NCI-H226 (cell line): ENCODE data around the gene P3H4.
"Not testable (repeated sequence)": the region's sequence is repeated elsewhere in the genome, so short reads cannot be mapped to it uniquely, and the experiment has no call there.

Experiments used
- DNase-seq: peaks from one replicate; pipeline ENCODE4 v3.0.0-alpha.2; 2015

P3H4 gene

GRCh38 chr17:41792845-41793783 is 18.6 kb downstream of the P3H4 start:
- peak; percentile 88 for DNase-seq

GRCh38 chr17:41787021-41787418 is 24.7 kb downstream of the P3H4 start:
- DNase-seq: no peak

GRCh38 chr17:41786227-41787020 is 25.3 kb downstream of the P3H4 start, which contains the start of gene JUP:
Gene JUP, minus strand, starts transcription at chr17:41786711. Its CDS starts 14,857 bp downstream, at chr17:41771854.
- peak; percentile 100 for DNase-seq

- DNase-seq: no peak
Observed at GRCh38 chr17:41785859-41786226, 25.9 kb downstream of the P3H4 start.

DNA sequence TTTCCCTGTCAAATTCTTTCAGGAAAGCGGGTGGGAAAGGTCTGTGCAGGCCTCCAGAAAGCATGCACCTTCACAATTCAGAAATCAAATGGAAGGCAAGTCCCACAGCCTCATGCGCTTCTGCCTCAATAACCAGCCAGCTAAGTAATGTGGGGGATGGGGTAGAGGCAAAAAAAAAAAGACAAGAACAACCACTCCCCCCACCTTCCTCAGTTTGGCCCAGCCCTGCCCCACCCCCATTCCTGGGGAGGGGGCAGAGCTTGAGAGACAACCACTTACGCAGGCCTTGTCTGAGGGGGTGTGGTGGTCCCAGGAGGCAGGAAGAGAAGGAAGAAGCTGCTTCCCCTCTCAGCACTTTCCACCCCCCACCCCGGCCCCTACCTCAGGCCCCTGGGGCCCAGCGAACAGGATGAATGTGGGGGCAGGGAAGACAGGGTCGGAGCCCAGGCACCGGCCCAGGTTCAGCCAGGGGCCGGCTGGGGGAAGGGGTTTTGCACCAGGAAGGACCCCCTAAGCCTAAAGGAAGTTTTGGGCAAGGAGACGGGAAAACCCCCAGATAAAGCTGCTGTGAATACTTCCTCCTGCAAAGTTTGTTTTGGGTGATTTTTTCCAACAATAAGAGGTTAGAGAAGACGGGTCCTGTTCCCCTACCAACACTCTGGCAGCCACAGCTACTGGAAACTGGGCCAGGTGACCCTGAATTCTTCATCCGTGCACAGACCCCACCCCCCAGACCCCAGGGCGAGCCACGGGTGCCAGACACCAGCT is 26.5 kb downstream of the P3H4 start:
- DNase-seq: no peak

- DNase-seq: peak; percentile 72
Observed at GRCh38 chr17:41784207-41784744, 27.5 kb downstream of the P3H4 start.

GRCh38 chr17:41782142-41782541 is 29.6 kb downstream of the P3H4 start:
- DNase-seq: no peak

DNA sequence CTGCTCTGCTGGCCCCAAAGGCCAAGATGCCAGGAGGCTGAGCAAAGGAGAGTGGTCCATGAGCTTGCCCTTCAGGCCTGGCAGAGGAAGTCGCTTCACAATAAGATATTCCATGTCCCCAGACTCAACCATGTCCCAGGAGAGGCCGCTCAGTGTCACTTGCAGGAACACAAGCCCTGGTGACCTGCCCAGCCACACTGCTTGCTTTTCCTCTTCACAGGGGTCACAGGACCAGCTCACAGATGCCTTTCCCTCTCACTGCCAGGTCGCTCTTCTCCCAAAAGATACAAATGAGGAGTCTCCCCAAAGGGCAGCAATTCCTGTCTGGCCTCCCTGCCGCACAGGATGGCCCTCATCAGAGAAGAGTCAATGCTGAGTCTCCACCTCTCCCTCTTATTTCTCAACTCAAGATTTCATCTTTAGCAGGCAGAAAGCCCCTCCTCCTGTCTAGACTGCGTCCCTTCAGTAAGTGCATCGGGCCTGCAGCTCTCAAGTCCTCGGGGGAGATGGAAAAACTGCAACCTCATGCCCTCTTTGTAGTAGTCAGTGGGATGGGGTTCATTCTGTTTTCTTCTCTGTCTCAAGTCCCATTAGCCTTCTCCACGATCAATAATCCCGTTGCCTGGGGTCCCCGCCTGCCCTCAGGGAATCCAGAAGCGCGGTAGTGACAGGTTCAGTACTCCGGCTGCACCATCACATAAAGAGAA is 30.2 kb downstream of the P3H4 start:
- DNase-seq: no peak

GRCh38 chr17:41779954-41780353 is 31.8 kb downstream of the P3H4 start:
- DNase-seq: no peak

- peak; percentile 91 for DNase-seq
Observed at GRCh38 chr17:41777574-41778188, 34.1 kb downstream of the P3H4 start.

GRCh38 chr17:41777157-41777573 is 34.6 kb downstream of the P3H4 start:
- no peak for DNase-seq

GRCh38 chr17:41776262-41776900 is 35.4 kb downstream of the P3H4 start:
- DNase-seq: not testable (repeated sequence)

GRCh38 chr17:41775394-41776226 is 36.1 kb downstream of the P3H4 start:
- no peak for DNase-seq

GRCh38 chr17:41773731-41774193 is 38.0 kb downstream of the P3H4 start:
- DNase-seq: no peak

DNA sequence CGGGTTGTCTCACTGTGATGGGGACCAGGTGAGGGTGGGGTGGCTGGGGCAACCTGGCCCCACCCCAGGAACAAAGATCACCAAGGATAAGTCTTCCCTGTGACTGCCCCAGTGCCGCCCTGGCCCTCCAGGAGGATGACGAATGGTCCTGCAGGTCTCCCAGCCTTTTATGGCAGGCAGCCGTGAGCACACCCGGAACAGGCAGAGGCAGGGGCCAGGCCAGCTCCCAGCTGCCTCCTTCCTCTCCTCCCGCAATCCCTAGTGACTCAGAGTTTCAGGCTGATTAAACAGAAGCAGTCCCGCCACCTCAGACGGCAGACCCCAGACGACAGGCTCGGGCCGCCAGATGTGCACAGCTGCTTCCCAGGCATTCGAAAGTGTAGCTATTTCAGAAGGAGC is 38.6 kb downstream of the P3H4 start:
- peak; percentile 47 for DNase-seq

- DNase-seq: no peak
Observed at GRCh38 chr17:41772586-41773189, 39.1 kb downstream of the P3H4 start.

DNA sequence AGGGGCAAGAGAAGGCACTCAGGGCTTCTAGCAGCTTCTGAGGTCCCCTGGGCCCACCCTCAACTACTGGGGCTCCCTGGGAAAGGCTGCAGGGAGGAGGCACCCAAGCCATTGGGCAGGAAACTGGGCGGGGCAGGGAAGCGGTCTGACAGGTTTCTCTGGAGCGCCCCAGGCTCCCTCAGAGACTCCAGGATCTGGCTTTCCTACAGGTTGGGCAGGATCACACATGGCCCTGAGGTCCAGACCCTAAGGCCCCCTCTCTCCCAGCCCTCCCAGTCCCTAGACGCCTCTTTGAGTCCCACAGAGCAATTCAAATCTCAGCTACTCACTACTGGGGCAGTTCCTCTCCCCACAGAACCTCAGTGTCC is 39.5 kb downstream of the P3H4 start:
- no peak for DNase-seq

GRCh38 chr17:41771389-41772206 is 40.2 kb downstream of the P3H4 start:
- no peak for DNase-seq

DNA sequence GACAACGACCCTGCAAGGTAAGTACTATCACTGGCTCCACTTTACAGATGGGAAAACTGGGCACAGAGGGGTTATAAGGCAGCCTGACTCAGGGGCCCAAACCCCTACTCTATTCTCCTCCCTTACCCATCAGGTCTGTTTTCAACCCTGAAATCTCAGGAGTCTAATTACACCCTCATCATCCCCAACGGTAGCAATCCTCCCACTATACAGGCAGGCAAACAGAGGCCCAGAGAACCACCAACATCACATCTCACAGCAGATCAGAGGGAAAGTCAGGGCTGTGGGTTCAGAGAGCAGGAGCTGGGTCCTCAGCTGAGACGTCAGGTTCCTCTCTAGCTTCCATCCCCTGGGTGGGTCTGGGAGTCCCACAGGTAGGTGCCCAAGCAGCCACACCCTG is 41.8 kb downstream of the P3H4 start:
- DNase-seq: no peak
